HepG2 (cell line): ENCODE data around the gene PVR. TPM values are rescaled to one million over a fixed set of nuclear protein-coding genes. Genes with fewer than 3 reads are reported as not detected.

Experiments
- ATAC-seq: fragments of 200-7000 bp; cut with Tn5 transposase; 3 replicates; pipeline ENCODE4 v1.9.1; 2020; ENCODE audit warnings: mild to moderate bottlenecking, moderate library complexity
- BruUV-seq: library from RNA; stranded (reverse); fragments of 400-500 nt; replicated peaks from 2 replicates; lab custom pipeline; 2021; lab: Mats Ljungman, UMichigan
- CTCF ChIA-PET: fragments of 300-600 bp; formaldehyde crosslinking; extraction: SDS; loops from one replicate; lab custom pipeline; 2021; ENCODE audit warnings: low total read pairs, inconsistent platforms, low intra/inter-chr PET ratio; lab: Yijun Ruan, JAX
- POLR2A ChIA-PET: fragments of 350-600 bp; sonication (Branson Sonifier 250); formaldehyde crosslinking; loops from one replicate; lab custom pipeline; 2020; ENCODE audit warnings: antibody characterized with exemption, inconsistent platforms; lab: Yijun Ruan, JAX
- DNase-seq: peaks from one replicate; pipeline ENCODE4 v3.0.0-alpha.2; 2015; ENCODE audit warnings: low spot score
- FAIRE-seq: peaks from 3 replicates; lab custom pipeline; 2011; peaks lifted over from hg19 to GRCh38; lab: Jason Lieb, UNC
- H2AFZ ChIP-seq: one replicate; pipeline ENCODE4 v1.6.1; 2011; ENCODE audit warnings: low read length, inconsistent platforms
- H3K27ac ChIP-seq: fragments of 300-600 bp; 3 replicates; pipeline ENCODE4 v1.8.0; 2011; ENCODE audit warnings: mixed run types, mild to moderate bottlenecking, mixed read lengths, low read length, inconsistent platforms; ENCODE audit not compliant: insufficient read depth; ENCODE audit errors: extremely low read length
- H3K27me3 ChIP-seq, 2 experiments: fragments of 200-600 bp in 1 of 2; 2 replicates in 1 of 2; 3 replicates in 1 of 2; pipeline versions ENCODE4 v1.6.0 to v1.8.0; 2011; ENCODE audit warnings: low read length in 2 of 2, mild to moderate bottlenecking in 2 of 2, moderate library complexity in 2 of 2, inconsistent platforms in 1 of 2; ENCODE audit not compliant: insufficient read depth in 2 of 2, control insufficient read depth in 1 of 2
- H3K36me3 ChIP-seq, 2 experiments: fragments of 200-600 bp in 1 of 2; replicated peaks in 1 of 2; 2 replicates in 1 of 2; 3 replicates in 1 of 2; pipeline versions ENCODE4 v1.5.1 to v1.8.0; 2011; ENCODE audit warnings: low read length in 2 of 2, inconsistent platforms in 1 of 2; ENCODE audit not compliant: insufficient read depth in 2 of 2, control insufficient read depth in 1 of 2
- H3K4me1 ChIP-seq: 2 replicates; pipeline ENCODE4 v1.5.1; 2012; ENCODE audit warnings: low read length, inconsistent platforms; ENCODE audit not compliant: insufficient read depth
- H3K4me2 ChIP-seq: 2 replicates; pipeline ENCODE4 v1.6.0; 2011; ENCODE audit warnings: low read depth, low read length, inconsistent platforms
- H3K4me3 ChIP-seq, 3 experiments: fragments of 200-600 bp in 1 of 3; sonication (generic), shearing (Covaris generic) in 1 of 3; replicated peaks in 1 of 3; 2 replicates each; pipeline ENCODE4 v1.5.1; 2011 to 2016; ENCODE audit warnings: low read length in 3 of 3, inconsistent platforms in 2 of 3, low read depth in 2 of 3, mild to moderate bottlenecking in 2 of 3, control low read depth in 1 of 3, mixed read lengths in 1 of 3; ENCODE audit not compliant: insufficient read depth in 1 of 3
- H3K79me2 ChIP-seq: one replicate; pipeline ENCODE4 v1.6.1; 2011; ENCODE audit warnings: low read length, inconsistent platforms; ENCODE audit not compliant: insufficient read depth
- H3K9ac ChIP-seq: 2 replicates; pipeline ENCODE4 v1.6.0; 2011; ENCODE audit warnings: mild to moderate bottlenecking, low read depth, low read length, inconsistent platforms; ENCODE audit not compliant: insufficient read depth
- H3K9me3 ChIP-seq: 2 replicates; pipeline ENCODE4 v1.5.1; 2012; ENCODE audit warnings: mild to moderate bottlenecking, low read length
- H4K20me1 ChIP-seq: 2 replicates; pipeline ENCODE4 v1.6.0; 2011; ENCODE audit warnings: inconsistent platforms, mild to moderate bottlenecking, low read length, moderate library complexity; ENCODE audit not compliant: insufficient read depth
- AKAP8 ChIP-seq: sonication (generic); formaldehyde crosslinking; IDR thresholded peaks from 2 replicates; pipeline ENCODE4 v1.5.1; 2020; ENCODE audit warnings: mild to moderate bottlenecking, missing genetic modification reagents
- JARID2 ChIP-seq: sonication (generic); formaldehyde crosslinking; IDR thresholded peaks from 2 replicates; pipeline ENCODE4 v1.8.1; 2023; ENCODE audit warnings: missing genetic modification reagents, inconsistent platforms; ENCODE audit not compliant: insufficient replicate concordance
- MZF1 ChIP-seq: sonication (generic); formaldehyde crosslinking; IDR thresholded peaks from 2 replicates; pipeline ENCODE4 v1.8.1; 2023; ENCODE audit warnings: mild to moderate bottlenecking, missing genetic modification reagents, borderline replicate concordance
- PHF5A ChIP-seq: IDR thresholded peaks from one replicate; pipeline ENCODE4 v1.6.1; 2018; ENCODE audit warnings: low read depth, missing genetic modification reagents; ENCODE audit not compliant: unreplicated experiment
- POLR2A ChIP-seq, 2 experiments: IDR thresholded peaks; 2 replicates each; pipeline ENCODE4 v1.6.1; 2011; ENCODE audit warnings: low read depth in 2 of 2, low read length in 2 of 2, mild to moderate bottlenecking in 1 of 2, moderate library complexity in 1 of 2; ENCODE audit not compliant: insufficient read depth in 1 of 2
- STAT5B ChIP-seq: sonication (generic); formaldehyde crosslinking; IDR thresholded peaks from 2 replicates; pipeline ENCODE4 v1.4.0; 2020; ENCODE audit warnings: missing genetic modification reagents
- TEAD2 ChIP-seq: sonication (generic); formaldehyde crosslinking; IDR thresholded peaks from 2 replicates; pipeline ENCODE4 v1.9.0; 2021; ENCODE audit warnings: missing genetic modification reagents
- ZNF101 ChIP-seq: sonication (generic); formaldehyde crosslinking; IDR thresholded peaks from 2 replicates; pipeline ENCODE4 v1.4.0; 2020; ENCODE audit warnings: mild to moderate bottlenecking, low read depth, missing genetic modification reagents, borderline replicate concordance
- ZNF256 ChIP-seq: sonication (generic); formaldehyde crosslinking; conservative IDR thresholded peaks from 2 replicates; pipeline ENCODE4 v1.4.0; 2020; ENCODE audit warnings: missing genetic modification reagents
- ZNF296 ChIP-seq: sonication (generic); formaldehyde crosslinking; conservative IDR thresholded peaks from 2 replicates; pipeline ENCODE4 v1.5.0; 2020; ENCODE audit warnings: mild to moderate bottlenecking, missing genetic modification reagents
- WGBS: methylation state at CpG from one replicate; pipeline ENCODE4 v1.1.6; 2017; ENCODE audit warnings: low lambda C conversion rate; 5-methylcytosine and 5-hydroxymethylcytosine counted together
- in situ Hi-C: cut with HindIII; loops from 2 replicates; pipeline ENCODE4 v1.10.0; 2017; ENCODE audit warnings: low pct_unique_long_range_greater_than_20kb; ENCODE audit not compliant: extremely low pct_ligation_motif_present
- intact Hi-C: fragments of 100-400 bp; cut with micrococcal nuclease; formaldehyde crosslinking; loops from one replicate; pipeline ENCODE4 v1.10.0; 2022; ENCODE audit not compliant: unreplicated experiment
- polyA plus RNA-seq, 8 experiments: library from polyadenylated mRNA; depleted of rRNA in 3 of 8; stranded (reverse) in 7 of 8; unstranded in 1 of 8; fragments of >200 nt; fragmentation: Illumina TruSeq in 4 of 8; extraction: Trizol in 4 of 8; gene quantifications; 2 replicates each; pipeline versions ENCODE4 v1.2.1 to v1.2.3, GENCODE V29; 2011 to 2016; ENCODE audit warnings: low read depth in 4 of 8, missing spikeins in 1 of 8, mixed read lengths in 1 of 8; ENCODE audit not compliant: insufficient read depth in 1 of 8
- total RNA-seq, 5 experiments: library from RNA; depleted of rRNA; stranded (reverse); fragments of >200 nt; fragmentation: Illumina TruSeq; extraction: Trizol; gene quantifications; 2 replicates each; pipeline ENCODE4 v1.2.3, GENCODE V29; 2016; ENCODE audit warnings: low read depth in 1 of 5
- TF ChIP-seq, protein P1 (sequence below): sonication (generic); formaldehyde crosslinking; IDR thresholded peaks from 2 replicates; pipeline ENCODE4 v1.8.0; 2023; ENCODE audit warnings: mild to moderate bottlenecking, missing genetic modification reagents

Gene PVR
- total and polyA plus RNA-seq, 2 of the 13 experiments (the other 11 are each of a cell fraction or from before 2014, with no cell fraction given), result 43.4 to 46.6 TPM

- ChIA-PET CTCF (no interaction called here), POLR2A (no interaction called here)
- Histone ChIP-seq H3K27me3 (no peaks in the 10 kb centered on the region), H3K9ac (no peak overlapping the region), H3K27ac (no peak overlapping the region), H3K4me2 (no peak overlapping the region), H3K36me3 (no peaks in the 10 kb centered on the region), H3K79me2 (no peaks in the 10 kb centered on the region), H3K9me3 (no peaks in the 10 kb centered on the region), H4K20me1 (no peaks in the 10 kb centered on the region), H2AFZ (no peak overlapping the region), H3K4me3 (no peak overlapping the region), H3K4me1 (0 out of 2 replicates have a peak, but pooled peaks cover 6% of the 10 kb centered on the region)
- TF ChIP-seq POLR2A (IDR thresholded peaks at IDR 0.05; ENCODE audit: insufficient read depth in 1 of 2, low read depth in 2 of 2, low read length in 2 of 2), result no peak
- TF ChIP-seq ZNF256 (CRISPR knock-in tag), result no peak
- TF ChIP-seq ZNF101, result no peak
- no peak for TF ChIP-seq PHF5A (CRISPR knock-in tag)
- no peak for TF ChIP-seq AKAP8 (CRISPR knock-in tag)
- TF ChIP-seq, protein P1, sequence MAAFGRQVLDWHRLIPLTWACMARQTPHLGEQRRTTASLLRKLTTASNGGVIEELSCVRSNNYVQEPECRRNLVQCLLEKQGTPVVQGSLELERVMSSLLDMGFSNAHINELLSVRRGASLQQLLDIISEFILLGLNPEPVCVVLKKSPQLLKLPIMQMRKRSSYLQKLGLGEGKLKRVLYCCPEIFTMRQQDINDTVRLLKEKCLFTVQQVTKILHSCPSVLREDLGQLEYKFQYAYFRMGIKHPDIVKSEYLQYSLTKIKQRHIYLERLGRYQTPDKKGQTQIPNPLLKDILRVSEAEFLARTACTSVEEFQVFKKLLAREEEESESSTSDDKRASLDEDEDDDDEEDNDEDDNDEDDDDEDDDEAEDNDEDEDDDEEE (CRISPR knock-in tag), result no peak
- no peak for TF ChIP-seq TEAD2
- TF ChIP-seq JARID2 (CRISPR knock-in tag), result no peak
- no peak for TF ChIP-seq MZF1 (CRISPR knock-in tag)
- no peak for TF ChIP-seq ZNF296
- TF ChIP-seq STAT5B (CRISPR knock-in tag), result no peak
- DNase-seq, result no peak
- ATAC-seq, result no peak
- WGBS, result 96% methylated on average over 6 of the region's 6 CpGs
- no peak for FAIRE-seq
- BruUV-seq, result no TSS peak
- in situ Hi-C loops (no loop called here), intact Hi-C loops (no loop called here)
Measured at GRCh38 chr19:44675521-44675920, 31.8 kb downstream of the PVR start.
